OCI-LY7 (cell line): ENCODE data around the gene ZNF599. TPM values are rescaled to one million over a fixed set of nuclear protein-coding genes. Genes with fewer than 3 reads are reported as not detected.

Experiments
- BruUV-seq: library from RNA; stranded (reverse); fragments of 400-500 nt; replicated peaks from 2 replicates; lab custom pipeline; 2021; lab: Mats Ljungman, UMichigan
- CTCF ChIA-PET: fragments of 300-600 bp; sonication (Branson Sonifier 250); formaldehyde crosslinking; loops from one replicate; lab custom pipeline; 2022; ENCODE audit warnings: antibody characterized with exemption; ENCODE audit not compliant: unreplicated experiment; lab: Charles Lee
- POLR2A ChIA-PET: fragments of 300-600 bp; sonication (Branson Sonifier 250); formaldehyde crosslinking; loops from one replicate; lab custom pipeline; 2022; ENCODE audit warnings: antibody characterized with exemption; lab: Charles Lee
- DNase-seq: peaks from one replicate; pipeline ENCODE4 v3.0.0-alpha.2; 2015; ENCODE audit warnings: low spot score
- H2AFZ ChIP-seq: fragments of 200-600 bp; sonication (generic), shearing (Covaris generic); 2 replicates; pipeline ENCODE4 v1.6.1; 2014; ENCODE audit warnings: mild to moderate bottlenecking, antibody characterized with exemption, low read length, moderate library complexity
- H3K27ac ChIP-seq: fragments of 200-600 bp; sonication (generic); 2 replicates; pipeline ENCODE4 v1.5.1; 2014; ENCODE audit warnings: mixed run types, low read depth, mild to moderate bottlenecking, moderate library complexity, low read length, inconsistent platforms; ENCODE audit not compliant: poor library complexity, severe bottlenecking
- H3K36me3 ChIP-seq: fragments of 200-600 bp; sonication (generic); 2 replicates; pipeline ENCODE4 v1.6.1; 2014; ENCODE audit warnings: mild to moderate bottlenecking, antibody characterized with exemption, low read length, moderate library complexity, mixed read lengths; ENCODE audit not compliant: insufficient read depth
- H3K4me1 ChIP-seq: fragments of 200-600 bp; sonication (generic); 2 replicates; pipeline ENCODE4 v1.5.1; 2014; ENCODE audit warnings: mild to moderate bottlenecking, low read length; ENCODE audit not compliant: insufficient read depth, poor library complexity, severe bottlenecking
- H3K4me2 ChIP-seq: fragments of 200-600 bp; sonication (generic); 2 replicates; pipeline ENCODE4 v1.6.1; 2014; ENCODE audit warnings: mild to moderate bottlenecking, low read length
- H3K4me3 ChIP-seq: fragments of 200-600 bp; sonication (generic); 2 replicates; pipeline ENCODE4 v1.5.1; 2014; ENCODE audit warnings: mild to moderate bottlenecking, low read depth, low read length; ENCODE audit not compliant: poor library complexity, severe bottlenecking
- H3K79me2 ChIP-seq: fragments of 200-600 bp; sonication (generic); 2 replicates; pipeline ENCODE4 v1.6.1; 2016; ENCODE audit warnings: low read depth, mild to moderate bottlenecking, low read length, moderate library complexity, mixed read lengths; ENCODE audit not compliant: insufficient read depth
- H3K9me2 ChIP-seq: fragments of 200-600 bp; sonication (generic); 2 replicates; pipeline ENCODE4 v1.6.1; 2016; ENCODE audit warnings: mild to moderate bottlenecking, low read length, mixed read lengths; ENCODE audit not compliant: insufficient read depth
- H3K9me3 ChIP-seq: fragments of 200-600 bp; sonication (generic); 2 replicates; pipeline ENCODE4 v1.6.1; 2014; ENCODE audit warnings: mild to moderate bottlenecking, mixed run types, low read length, mixed read lengths
- H4K20me1 ChIP-seq: fragments of 200-600 bp; sonication (generic); 2 replicates; pipeline ENCODE4 v1.6.1; 2014; ENCODE audit warnings: mild to moderate bottlenecking, antibody characterized with exemption, low read length, moderate library complexity, mixed read lengths; ENCODE audit not compliant: insufficient read depth
- EZH2phosphoT487 ChIP-seq: fragments of 200-600 bp; sonication (generic); IDR thresholded peaks from 2 replicates; pipeline ENCODE4 v1.6.1; 2018; ENCODE audit warnings: low read depth, borderline replicate concordance, mild to moderate bottlenecking, mixed run types, antibody characterized with exemption, low read length, moderate library complexity, mixed read lengths
- intact Hi-C: fragments of 100-400 bp; cut with micrococcal nuclease; formaldehyde crosslinking; loops from one replicate; pipeline ENCODE4 v1.10.0; 2022; ENCODE audit not compliant: unreplicated experiment
- total RNA-seq, 2 experiments: library from RNA; depleted of rRNA in 1 of 2; stranded (reverse); fragments of >200 nt in 1 of 2; shearing (Covaris generic) in 1 of 2; gene quantifications; 2 replicates each; pipeline ENCODE4 v1.2.3, GENCODE V29; 2014 to 2022
- TF ChIP-seq, protein P1 (sequence below): fragments of 200-600 bp; sonication (generic); conservative IDR thresholded peaks from 2 replicates; pipeline ENCODE4 v1.5.1; 2014; ENCODE audit warnings: mild to moderate bottlenecking, antibody characterized with exemption, low read length, moderate library complexity, mixed read lengths

The ZNF599 gene
- total RNA-seq, 2 experiments from 2014 or later, result 3.0 to 3.3 TPM

DNA sequence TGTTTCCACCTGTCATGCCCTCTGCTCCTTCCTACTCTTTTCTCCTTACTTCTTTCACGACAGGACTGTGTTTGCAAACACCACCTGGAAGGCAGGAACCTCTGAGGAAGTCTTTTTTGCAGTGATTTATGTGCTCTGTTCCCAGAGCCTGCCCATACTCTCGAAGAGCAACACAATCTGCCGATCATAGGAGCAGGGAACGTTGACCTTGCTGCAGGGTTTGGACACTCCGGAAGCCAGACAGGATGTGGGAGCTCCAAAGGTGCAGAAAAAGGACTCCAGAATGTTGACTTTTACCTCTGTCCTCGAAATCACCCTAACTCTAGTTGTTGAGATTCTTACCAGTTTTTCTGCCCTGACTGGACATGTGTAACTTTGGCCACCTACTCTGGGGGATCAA, 47.6 kb downstream of the ZNF599 start:
- POLR2A ChIA-PET, result no interaction called here
- no TSS peak for BruUV-seq

DNA sequence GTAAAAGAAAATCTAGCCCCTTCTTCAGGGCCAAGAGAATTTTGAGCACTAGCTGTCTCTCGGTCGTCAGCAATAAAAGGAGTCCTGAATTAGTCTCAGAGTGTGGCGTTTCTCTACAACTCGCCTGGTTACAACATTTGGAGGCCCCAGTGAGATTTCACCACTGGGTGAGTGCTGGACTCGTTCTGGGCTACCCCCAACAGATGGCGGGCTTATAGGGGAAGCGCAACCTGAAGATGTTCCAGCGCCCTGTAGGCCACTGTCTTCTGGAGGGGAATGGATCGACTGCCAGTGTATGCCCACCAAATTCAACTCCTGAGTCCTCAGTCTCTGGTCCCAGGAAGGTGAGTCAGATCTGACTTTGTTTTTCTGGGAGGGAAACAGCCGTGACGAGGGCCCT, 50.7 kb downstream of the ZNF599 start:
- intact Hi-C loops, result no loop called here
- Histone ChIP-seq H3K4me1 (no peaks in the 10 kb centered on the region), H3K4me2 (no peak overlapping the region), H3K27ac (no peak overlapping the region), H3K9me3 (no peaks in the 10 kb centered on the region), H2AFZ (no peak overlapping the region), H4K20me1 (no peaks in the 10 kb centered on the region), H3K36me3 (no peaks in the 10 kb centered on the region), H3K4me3 (no peak overlapping the region), H3K9me2 (no peaks in the 10 kb centered on the region), H3K79me2 (no peaks in the 10 kb centered on the region)
- no peak for DNase-seq
- TF ChIP-seq EZH2phosphoT487, result no peak
- TF ChIP-seq, protein P1, sequence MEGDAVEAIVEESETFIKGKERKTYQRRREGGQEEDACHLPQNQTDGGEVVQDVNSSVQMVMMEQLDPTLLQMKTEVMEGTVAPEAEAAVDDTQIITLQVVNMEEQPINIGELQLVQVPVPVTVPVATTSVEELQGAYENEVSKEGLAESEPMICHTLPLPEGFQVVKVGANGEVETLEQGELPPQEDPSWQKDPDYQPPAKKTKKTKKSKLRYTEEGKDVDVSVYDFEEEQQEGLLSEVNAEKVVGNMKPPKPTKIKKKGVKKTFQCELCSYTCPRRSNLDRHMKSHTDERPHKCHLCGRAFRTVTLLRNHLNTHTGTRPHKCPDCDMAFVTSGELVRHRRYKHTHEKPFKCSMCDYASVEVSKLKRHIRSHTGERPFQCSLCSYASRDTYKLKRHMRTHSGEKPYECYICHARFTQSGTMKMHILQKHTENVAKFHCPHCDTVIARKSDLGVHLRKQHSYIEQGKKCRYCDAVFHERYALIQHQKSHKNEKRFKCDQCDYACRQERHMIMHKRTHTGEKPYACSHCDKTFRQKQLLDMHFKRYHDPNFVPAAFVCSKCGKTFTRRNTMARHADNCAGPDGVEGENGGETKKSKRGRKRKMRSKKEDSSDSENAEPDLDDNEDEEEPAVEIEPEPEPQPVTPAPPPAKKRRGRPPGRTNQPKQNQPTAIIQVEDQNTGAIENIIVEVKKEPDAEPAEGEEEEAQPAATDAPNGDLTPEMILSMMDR, result no peak
- ChIA-PET POLR2A (no interaction called here), CTCF (no interaction called here)
- no TSS peak for BruUV-seq

More for the DNA sequence above, 47.6 kb downstream of the ZNF599 start:
- no peak overlapping the region for H3K4me3 ChIP-seq
- no peak overlapping the region for H3K4me2 ChIP-seq
- H2AFZ ChIP-seq, result no peak overlapping the region
- no peaks in the 10 kb centered on the region for H3K36me3 ChIP-seq
- CTCF ChIA-PET, result no interaction called here
- intact Hi-C loops, result no loop called here
- no peaks in the 10 kb centered on the region for H3K4me1 ChIP-seq
- no peaks in the 10 kb centered on the region for H4K20me1 ChIP-seq
- H3K79me2 ChIP-seq, result no peaks in the 10 kb centered on the region
- DNase-seq, result no peak
- H3K9me3 ChIP-seq, result no peaks in the 10 kb centered on the region
- no peak overlapping the region for H3K27ac ChIP-seq
- TF ChIP-seq EZH2phosphoT487, result no peak
- TF ChIP-seq, protein P1, result no peak
- H3K9me2 ChIP-seq, result no peaks in the 10 kb centered on the region

DNA sequence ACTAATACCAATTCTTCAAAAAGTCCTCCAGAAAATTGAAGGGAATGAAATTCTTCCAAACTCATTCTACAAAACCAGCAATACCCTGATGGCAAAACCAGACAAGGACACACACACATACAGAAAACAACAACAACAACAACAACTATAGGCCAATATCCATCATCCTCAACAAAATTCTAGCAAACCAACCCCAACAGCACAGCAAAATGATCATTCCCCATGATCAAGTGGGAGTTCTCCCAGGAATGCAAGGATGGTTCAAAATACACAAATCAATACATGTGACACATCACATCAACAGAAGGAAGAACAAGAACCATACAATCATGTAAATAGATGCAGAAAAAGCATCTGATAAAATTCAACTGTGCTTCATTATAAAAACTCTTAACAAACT, 57.7 kb downstream of the ZNF599 start:
- Histone ChIP-seq H3K9me2 (no peaks in the 10 kb centered on the region), H3K36me3 (no peaks in the 10 kb centered on the region), H3K9me3 (peaks cover 27% of the 10 kb centered on the region; the same call in 1 of the 2 replicates), H3K79me2 (no peaks in the 10 kb centered on the region), H4K20me1 (no peaks in the 10 kb centered on the region), H3K4me2 (no peak overlapping the region), H2AFZ (no peak overlapping the region), H3K4me3 (no peak overlapping the region), H3K27ac (no peak overlapping the region), H3K4me1 (no peaks in the 10 kb centered on the region)
- CTCF ChIA-PET, result no interaction called here
- intact Hi-C loops, result no loop called here
- TF ChIP-seq, protein P1, result no peak
- no peak for TF ChIP-seq EZH2phosphoT487
- no peak for DNase-seq
- no TSS peak for BruUV-seq
- POLR2A ChIA-PET, result interaction anchor here (0.8 kb wide), 1 partner anchor 171 kb away, joined by 3 read pairs; no protein-coding TSS in a partner anchor
